H1 (cell line): Measurements from ENCODE around the gene IL36B. TPM values are rescaled to one million over a fixed set of nuclear protein-coding genes. Genes with fewer than 3 reads are reported as not detected.

ENCODE experiments used
- CTCF ChIA-PET: fragments of 300-600 bp; sonication (Branson Sonifier 250); formaldehyde crosslinking; loops from one replicate; lab custom pipeline; 2021; ENCODE audit not compliant: partially characterized antibody; lab: Charles Lee
- POLR2A ChIA-PET: fragments of 300-600 bp; sonication (Branson Sonifier 250); formaldehyde crosslinking; loops from one replicate; lab custom pipeline; 2021; ENCODE audit warnings: inconsistent platforms; ENCODE audit not compliant: partially characterized antibody; lab: Charles Lee
- DNase-seq, 2 experiments: peaks; one replicate each; pipeline versions ENCODE4 v3.0.0 to v3.0.0-alpha.2; 2010 to 2022; ENCODE audit warnings: low spot score in 2 of 2, low read depth in 1 of 2, mixed read lengths in 1 of 2
- FAIRE-seq: peaks from 2 replicates; lab custom pipeline; 2011; peaks lifted over from hg19 to GRCh38; lab: Jason Lieb, UNC
- H2AFZ ChIP-seq: 2 replicates; pipeline ENCODE4 v1.8.1; 2012; ENCODE audit warnings: low read length, inconsistent platforms
- H2AK5ac ChIP-seq: 2 replicates; pipeline ENCODE4 v1.6.1; 2013; ENCODE audit warnings: low read depth, low read length
- H2BK120ac ChIP-seq: replicated peaks from 2 replicates; pipeline ENCODE3; 2013; ENCODE audit warnings: low read depth, low read length, inconsistent platforms
- H2BK12ac ChIP-seq: 2 replicates; pipeline ENCODE4 v1.6.1; 2013; ENCODE audit warnings: low read depth, low read length
- H2BK15ac ChIP-seq: 2 replicates; pipeline ENCODE4 v1.6.1; 2013; ENCODE audit warnings: low read length
- H2BK20ac ChIP-seq: 2 replicates; pipeline ENCODE4 v1.6.1; 2013; ENCODE audit warnings: low read length
- H2BK5ac ChIP-seq: 2 replicates; pipeline ENCODE4 v1.6.1; 2013; ENCODE audit warnings: low read depth, low read length
- H3K14ac ChIP-seq: 2 replicates; pipeline ENCODE4 v1.6.1; 2013; ENCODE audit warnings: inconsistent platforms; ENCODE audit not compliant: insufficient read length
- H3K18ac ChIP-seq: 2 replicates; pipeline ENCODE4 v1.6.1; 2013; ENCODE audit warnings: low read length; ENCODE audit errors: extremely low read depth
- H3K23ac ChIP-seq: 2 replicates; pipeline ENCODE4 v1.6.1; 2013; ENCODE audit warnings: inconsistent platforms; ENCODE audit not compliant: insufficient read length
- H3K23me2 ChIP-seq: 2 replicates; pipeline ENCODE4 v1.6.1; 2013; ENCODE audit warnings: low read depth, low read length
- H3K27ac ChIP-seq: 2 replicates; pipeline ENCODE4 v1.6.1; 2011; ENCODE audit warnings: low read depth, low read length, inconsistent platforms
- H3K27me3 ChIP-seq, 4 experiments: replicated peaks in 1 of 4; 1 replicate in 1 of 4; 2 replicates in 3 of 4; pipeline versions ENCODE4 v1.6.1 to v1.8.1; 2011 to 2013; ENCODE audit warnings: low read length in 3 of 4, mild to moderate bottlenecking in 3 of 4, inconsistent platforms in 2 of 4, mixed read lengths in 2 of 4, moderate library complexity in 1 of 4; ENCODE audit not compliant: control insufficient read depth in 3 of 4, insufficient read depth in 3 of 4; ENCODE audit errors: extremely low read depth in 1 of 4
- H3K36me3 ChIP-seq, 4 experiments: 2 replicates each; pipeline versions ENCODE4 v1.6.1 to v1.8.1; 2011 to 2013; ENCODE audit warnings: mild to moderate bottlenecking in 4 of 4, low read length in 3 of 4, moderate library complexity in 2 of 4, control low read depth in 1 of 4, inconsistent platforms in 1 of 4; ENCODE audit not compliant: insufficient read depth in 4 of 4, control insufficient read depth in 2 of 4
- H3K4ac ChIP-seq: replicated peaks from 2 replicates; pipeline ENCODE3; 2013; ENCODE audit warnings: low read length, low read depth, mixed read lengths, inconsistent platforms; ENCODE audit not compliant: insufficient read length
- H3K4me1 ChIP-seq, 4 experiments: replicated peaks in 1 of 4; 1 replicate in 1 of 4; 2 replicates in 3 of 4; pipeline versions ENCODE4 v1.6.1 to v1.8.1; 2011 to 2013; ENCODE audit warnings: low read length in 3 of 4, inconsistent platforms in 2 of 4, mixed read lengths in 1 of 4; ENCODE audit not compliant: insufficient read depth in 4 of 4, control insufficient read depth in 3 of 4
- H3K4me2 ChIP-seq, 2 experiments: 2 replicates each; pipeline versions ENCODE4 v1.6.1 to v1.8.1; 2011 to 2013; ENCODE audit warnings: low read depth in 2 of 2, low read length in 2 of 2, control low read depth in 1 of 2, inconsistent platforms in 1 of 2, mild to moderate bottlenecking in 1 of 2; ENCODE audit not compliant: insufficient read depth in 1 of 2
- H3K4me3 ChIP-seq, 4 experiments: fragments of 200-600, 300-600 bp in 1 of 4; sonication (generic), shearing (Covaris generic), sonication (Bioruptor Twin) in 1 of 4; 2 replicates each; pipeline versions ENCODE4 v1.5.1 to v1.8.1; 2011 to 2016; ENCODE audit warnings: low read length in 4 of 4, low read depth in 3 of 4, control low read depth in 2 of 4, inconsistent platforms in 2 of 4, mild to moderate bottlenecking in 2 of 4, mixed read lengths in 1 of 4, moderate library complexity in 1 of 4; ENCODE audit not compliant: insufficient read depth in 2 of 4; ENCODE audit errors: extremely low read depth in 1 of 4
- H3K56ac ChIP-seq: replicated peaks from 2 replicates; pipeline ENCODE3; 2013; ENCODE audit warnings: low read depth, mild to moderate bottlenecking, mixed read lengths, low read length, inconsistent platforms; ENCODE audit not compliant: insufficient read length
- H3K79me1 ChIP-seq: 2 replicates; pipeline ENCODE4 v1.6.1; 2013; ENCODE audit warnings: low read depth, low read length, control low read depth
- H3K79me2 ChIP-seq, 2 experiments: 2 replicates each; pipeline versions ENCODE4 v1.6.1 to v1.8.1; 2012 to 2013; ENCODE audit warnings: low read length in 2 of 2, mild to moderate bottlenecking in 2 of 2, inconsistent platforms in 1 of 2; ENCODE audit not compliant: insufficient read depth in 2 of 2, control insufficient read depth in 1 of 2
- H3K9ac ChIP-seq, 4 experiments: replicated peaks in 1 of 4; 1 replicate in 1 of 4; 2 replicates in 3 of 4; pipeline versions ENCODE4 v1.6.1 to v1.8.1; 2011 to 2013; ENCODE audit warnings: low read depth in 3 of 4, low read length in 3 of 4, control low read depth in 2 of 4, mild to moderate bottlenecking in 2 of 4, moderate library complexity in 2 of 4, inconsistent platforms in 1 of 4; ENCODE audit errors: extremely low read depth in 1 of 4
- H3K9me3 ChIP-seq, 2 experiments: 2 replicates each; pipeline versions ENCODE4 v1.6.1 to v1.8.1; 2012 to 2013; ENCODE audit warnings: mild to moderate bottlenecking in 2 of 2, moderate library complexity in 2 of 2, control low read depth in 1 of 2, inconsistent platforms in 1 of 2, low read depth in 1 of 2, low read length in 1 of 2, mixed read lengths in 1 of 2; ENCODE audit not compliant: insufficient read depth in 2 of 2
- H4K20me1 ChIP-seq, 2 experiments: replicated peaks in 1 of 2; 2 replicates each; pipeline versions ENCODE3 to v1.8.1; 2011 to 2013; ENCODE audit warnings: inconsistent platforms in 2 of 2, low read length in 2 of 2, mild to moderate bottlenecking in 1 of 2; ENCODE audit not compliant: insufficient read depth in 2 of 2, control insufficient read depth in 1 of 2
- H4K5ac ChIP-seq: 2 replicates; pipeline ENCODE4 v1.6.1; 2013; ENCODE audit warnings: low read length, low read depth, mixed read lengths, inconsistent platforms; ENCODE audit not compliant: insufficient read length
- H4K8ac ChIP-seq: 2 replicates; pipeline ENCODE4 v1.8.0; 2013; ENCODE audit warnings: mild to moderate bottlenecking, moderate library complexity, low read length, inconsistent platforms; ENCODE audit not compliant: insufficient read depth; ENCODE audit errors: extremely low read depth
- H4K91ac ChIP-seq: replicated peaks from 2 replicates; pipeline ENCODE3; 2013; ENCODE audit warnings: low read length, mixed read lengths, inconsistent platforms; ENCODE audit not compliant: insufficient read length
- E2F6 ChIP-seq: IDR thresholded peaks from 2 replicates; pipeline ENCODE4 v1.6.1; 2012; ENCODE audit warnings: inconsistent platforms
- POLR2A ChIP-seq, 2 experiments: IDR thresholded peaks; 1 replicate in 1 of 2; 2 replicates in 1 of 2; pipeline ENCODE4 v1.6.1; 2011; ENCODE audit warnings: low read depth in 2 of 2, low read length in 2 of 2, mild to moderate bottlenecking in 2 of 2; ENCODE audit errors: control extremely low read depth in 1 of 2
- WGBS, 2 experiments: shearing (Covaris generic) in 1 of 2; methylation state at CpG; one replicate each; pipeline versions ENCODE4 v1.1.6 to v1.1.7; 2013 to 2015; ENCODE audit warnings: low lambda C conversion rate in 2 of 2, mixed read lengths in 2 of 2, inconsistent platforms in 1 of 2, low coverage in 1 of 2, missing lambda C conversion rate in 1 of 2; ENCODE audit not compliant: insufficient replicate concordance in 2 of 2, insufficient coverage in 1 of 2, insufficient read length in 1 of 2; ENCODE audit errors: extremely low coverage in 1 of 2, missing lambda C conversion rate in 1 of 2; 5-methylcytosine and 5-hydroxymethylcytosine counted together
- polyA plus RNA-seq, 7 experiments: library from polyadenylated mRNA; depleted of rRNA in 3 of 7; stranded (reverse) in 5 of 7; unstranded in 2 of 7; fragments of >200 nt in 5 of 7; fragments of 200-250 nt in 2 of 7; gene quantifications; 1 replicate in 5 of 7; 2 replicates in 1 of 7; 4 replicates in 1 of 7; pipeline versions ENCODE4 v1.2.1 to v1.2.3, GENCODE V29; 2011 to 2013; ENCODE audit warnings: missing spikeins in 2 of 7, mixed read lengths in 2 of 7
- total RNA-seq: library from RNA; stranded (reverse); fragmentation: NEBNext Ultra II Directional; extraction: Animal tissue kit (Norgen Biotek cat#: 25700); gene quantifications from 2 replicates; pipeline ENCODE4 v1.2.1, GENCODE V29; 2021

IL36B gene
- total and polyA plus RNA-seq, 2 of the 8 experiments (the other 6 are each of a cell fraction or from before 2014, with no cell fraction given): not detected

GRCh38 chr2:113081488-113082210 lies 29.0 kb upstream of the IL36B start:
- TF ChIP-seq POLR2A (IDR thresholded peaks at IDR 0.05; ENCODE audit: control extremely low read depth in 1 of 2, low read depth in 2 of 2, low read length in 2 of 2) (no peak), E2F6 (no peak)
- Histone ChIP-seq H3K9ac (no peak overlapping the region; a peak in 1 of 7 replicates), H2AK5ac (no peak overlapping the region), H3K79me2 (no peaks in the 10 kb centered on the region), H3K27me3 (no peaks in the 10 kb centered on the region; a peak in 1 of 7 replicates), H4K5ac (no peak overlapping the region), H3K4me3 (no peak overlapping the region), H3K23ac (no peak overlapping the region), H3K23me2 (no peaks in the 10 kb centered on the region), H3K56ac (no peak overlapping the region), H3K18ac (no peak overlapping the region), H3K4ac (no peak overlapping the region), H2BK12ac (no peak overlapping the region), H2BK15ac (no peak overlapping the region), H2BK5ac (no peak overlapping the region), H2BK20ac (no peak overlapping the region), H3K9me3 (no peaks in the 10 kb centered on the region), H2BK120ac (no peak overlapping the region), H3K14ac (no peak overlapping the region), H3K4me1 (peaks cover 0 to 2% (median 0%) of the 10 kb centered on the region in 4 experiments; a peak in 1 of 7 replicates), H4K8ac (no peak overlapping the region), H3K36me3 (no peaks in the 10 kb centered on the region), H3K79me1 (no peaks in the 10 kb centered on the region), H4K91ac (no peak overlapping the region), H3K27ac (no peak overlapping the region), H2AFZ (no peak overlapping the region), H4K20me1 (no peaks in the 10 kb centered on the region), H3K4me2 (no peak overlapping the region)
- FAIRE-seq (no peak), DNase-seq (no peak)
- POLR2A ChIA-PET: no interaction called here
- 81% methylated on average over 2 of the region's 2 CpGs; no CpG with 5 or more reads in 1 of the 2 experiments for WGBS, 2 experiments
- CTCF ChIA-PET: interaction anchor here (0.8 to 11.0 kb wide), 7 partner anchors 8 to 125 kb away, joined by 3 to 159 read pairs (median 4); no protein-coding TSS in a partner anchor
